ENCODE measurements around the gene ERI3. TPM values are rescaled to one million over a fixed set of nuclear protein-coding genes. Genes with fewer than 3 reads are reported as not detected.

The ERI3 gene
- total and polyA plus RNA-seq, 2 of the 4 experiments (the other 2 are of a cell fraction), result 56.6 to 70.9 TPM

DNA sequence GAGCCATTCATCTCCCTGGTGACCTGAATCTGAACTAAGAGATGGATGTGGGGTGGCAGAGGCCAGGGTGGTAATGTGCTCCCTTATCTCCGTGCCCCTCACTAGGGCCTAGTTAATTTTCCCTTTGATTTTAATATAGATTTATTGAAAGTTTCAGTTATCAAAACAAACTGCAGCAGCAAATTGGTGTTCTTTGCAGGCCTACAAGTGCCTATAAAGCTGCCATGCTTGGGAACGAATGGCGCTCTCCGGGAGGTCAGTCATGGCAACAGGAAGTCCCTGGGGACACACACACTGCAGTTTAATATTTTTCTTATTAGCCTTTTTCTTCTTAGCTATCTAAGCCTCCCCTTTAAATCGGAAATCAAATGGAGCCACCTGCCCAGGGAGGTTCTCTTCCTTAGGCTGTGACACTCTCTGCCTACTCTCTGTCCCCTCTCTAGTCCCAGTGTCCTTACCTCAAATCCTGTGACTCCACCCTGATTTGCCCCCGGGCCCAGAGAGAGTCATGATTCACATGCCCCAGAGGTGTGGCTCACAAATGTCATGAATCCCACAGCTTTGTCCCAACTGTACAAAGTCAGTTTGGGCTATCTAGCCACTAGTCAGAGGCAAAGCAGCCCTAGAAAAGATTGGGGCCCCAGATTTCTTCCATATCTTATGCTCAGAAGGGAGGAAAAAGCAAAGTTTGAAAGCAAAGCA, 4.3 kb upstream of the ERI3 start:
- H3K23ac ChIP-seq (ENCODE audit: low read depth, low read length), result no peak overlapping the region
- no peak overlapping the region for H4K8ac ChIP-seq (ENCODE audit: low read depth in 2 of 2, low read length in 2 of 2)
- H3K4me3 ChIP-seq (ENCODE audit: insufficient read depth, low read depth, low read length), result no peak overlapping the region
- no TSS peak for BruUV-seq (replicated peaks)
- dilution Hi-C loops (cut with HindIII; ENCODE audit: low sequenced_read_pairs, unreplicated experiment) (no loop called here), intact Hi-C loops (cut with micrococcal nuclease) (no loop called here), in situ Hi-C loops (cut with MboI; ENCODE audit: low sequenced_read_pairs) (no loop called here)
- no peak overlapping the region for H3K27ac ChIP-seq (ENCODE audit: insufficient read depth, low read length)
- H3K9me3 ChIP-seq (ENCODE audit: control insufficient read depth, insufficient read depth, low read length), result no peaks in the 10 kb centered on the region
- no peak overlapping the region for H3K9ac ChIP-seq (ENCODE audit: low read depth, low read length)
- H3K36me3 ChIP-seq (ENCODE audit: control insufficient read depth, insufficient read depth, low read length), result no peaks in the 10 kb centered on the region
- H3K56ac ChIP-seq (ENCODE audit: extremely low read depth, insufficient read depth, low read length), result no peak overlapping the region
- CTCF ChIA-PET, result no interaction called here
- H3K27me3 ChIP-seq (ENCODE audit: control insufficient read depth, insufficient read depth, low read length), result peaks cover 13% of the 10 kb centered on the region
- no peaks in the 10 kb centered on the region for H4K20me1 ChIP-seq (ENCODE audit: insufficient read depth, low read length)
- H2BK20ac ChIP-seq (ENCODE audit: low read depth, low read length), result no peak overlapping the region
- no peak overlapping the region for H4K5ac ChIP-seq (ENCODE audit: low read depth, low read length)
- H3K79me1 ChIP-seq (ENCODE audit: low read depth in 1 of 2, low read length in 2 of 2), result peaks cover 3 to 4% of the 10 kb centered on the region in 2 experiments; a peak in 3 of 4 replicates
- no peak overlapping the region for H2AFZ ChIP-seq (replicated peaks; ENCODE audit: low read length, poor library complexity)
- no peak overlapping the region for H3K18ac ChIP-seq (ENCODE audit: low read depth, low read length)
- ATAC-seq (ENCODE audit: low read depth), result no peak
- WGBS, 2 experiments (ENCODE audit: extremely low coverage in 2 of 2, insufficient read length in 1 of 2), result 17% methylated on average over 1 of the region's 6 CpGs; no CpG with 5 or more reads in 1 of the 2 experiments
- H3K4ac ChIP-seq (ENCODE audit: low read depth, low read length), result no peak overlapping the region
- no peak overlapping the region for H2AK5ac ChIP-seq (ENCODE audit: low read depth, low read length)
- no peak overlapping the region for H2BK120ac ChIP-seq (ENCODE audit: low read depth, low read length)
- H4K91ac ChIP-seq (ENCODE audit: insufficient read depth, low read depth, low read length), result no peak overlapping the region
- H3K14ac ChIP-seq (replicated peaks; ENCODE audit: low read depth, low read length), result no peak overlapping the region
- no peak overlapping the region for H2BK15ac ChIP-seq (ENCODE audit: low read depth, low read length)
- peaks cover under 1% of the 10 kb centered on the region for H3K4me1 ChIP-seq (ENCODE audit: control insufficient read depth, insufficient read depth, low read length)
- H3K4me2 ChIP-seq (ENCODE audit: low read depth, low read length), result no peak overlapping the region
- peaks cover 6% of the 10 kb centered on the region for H3K9me1 ChIP-seq (ENCODE audit: insufficient read depth, low read length)
- H2BK5ac ChIP-seq (ENCODE audit: low read depth, low read length, poor library complexity, severe bottlenecking), result no peak overlapping the region
- DNase-seq, result no peak
- H2AK9ac ChIP-seq (replicated peaks; ENCODE audit: low read depth, low read length, poor library complexity), result no peak overlapping the region
- POLR2A ChIA-PET (ENCODE audit: unreplicated experiment), result interaction anchor here (0.5 kb wide), 1 partner anchor 944 kb away, joined by 3 read pairs; no protein-coding TSS in a partner anchor
- no peak for TF ChIP-seq BHLHE40 (IDR thresholded peaks at IDR 0.05; ENCODE audit: low read depth, low read length)
- TF ChIP-seq MXI1 (IDR thresholded peaks at IDR 0.05; ENCODE audit: borderline replicate concordance, low read depth, low read length), result no peak
- no peak for TF ChIP-seq RCOR1 (IDR thresholded peaks at IDR 0.05; ENCODE audit: insufficient replicate concordance, low read length)
- TF ChIP-seq CHD1 (IDR thresholded peaks at IDR 0.05; ENCODE audit: low read depth, low read length), result no peak
- TF ChIP-seq, protein P1, sequence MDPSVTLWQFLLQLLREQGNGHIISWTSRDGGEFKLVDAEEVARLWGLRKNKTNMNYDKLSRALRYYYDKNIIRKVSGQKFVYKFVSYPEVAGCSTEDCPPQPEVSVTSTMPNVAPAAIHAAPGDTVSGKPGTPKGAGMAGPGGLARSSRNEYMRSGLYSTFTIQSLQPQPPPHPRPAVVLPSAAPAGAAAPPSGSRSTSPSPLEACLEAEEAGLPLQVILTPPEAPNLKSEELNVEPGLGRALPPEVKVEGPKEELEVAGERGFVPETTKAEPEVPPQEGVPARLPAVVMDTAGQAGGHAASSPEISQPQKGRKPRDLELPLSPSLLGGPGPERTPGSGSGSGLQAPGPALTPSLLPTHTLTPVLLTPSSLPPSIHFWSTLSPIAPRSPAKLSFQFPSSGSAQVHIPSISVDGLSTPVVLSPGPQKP (IDR thresholded peaks at IDR 0.05; ENCODE audit: borderline replicate concordance, low read depth, low read length), result no peak
- no peak for TF ChIP-seq RFX5 (IDR thresholded peaks at IDR 0.05; ENCODE audit: low read depth, low read length)
- no peak for TF ChIP-seq MAZ (IDR thresholded peaks at IDR 0.05; ENCODE audit: borderline replicate concordance, low read depth, low read length)
- no peak for TF ChIP-seq FOS (IDR thresholded peaks at IDR 0.05; ENCODE audit: low read depth, low read length)
- TF ChIP-seq, protein P2, sequence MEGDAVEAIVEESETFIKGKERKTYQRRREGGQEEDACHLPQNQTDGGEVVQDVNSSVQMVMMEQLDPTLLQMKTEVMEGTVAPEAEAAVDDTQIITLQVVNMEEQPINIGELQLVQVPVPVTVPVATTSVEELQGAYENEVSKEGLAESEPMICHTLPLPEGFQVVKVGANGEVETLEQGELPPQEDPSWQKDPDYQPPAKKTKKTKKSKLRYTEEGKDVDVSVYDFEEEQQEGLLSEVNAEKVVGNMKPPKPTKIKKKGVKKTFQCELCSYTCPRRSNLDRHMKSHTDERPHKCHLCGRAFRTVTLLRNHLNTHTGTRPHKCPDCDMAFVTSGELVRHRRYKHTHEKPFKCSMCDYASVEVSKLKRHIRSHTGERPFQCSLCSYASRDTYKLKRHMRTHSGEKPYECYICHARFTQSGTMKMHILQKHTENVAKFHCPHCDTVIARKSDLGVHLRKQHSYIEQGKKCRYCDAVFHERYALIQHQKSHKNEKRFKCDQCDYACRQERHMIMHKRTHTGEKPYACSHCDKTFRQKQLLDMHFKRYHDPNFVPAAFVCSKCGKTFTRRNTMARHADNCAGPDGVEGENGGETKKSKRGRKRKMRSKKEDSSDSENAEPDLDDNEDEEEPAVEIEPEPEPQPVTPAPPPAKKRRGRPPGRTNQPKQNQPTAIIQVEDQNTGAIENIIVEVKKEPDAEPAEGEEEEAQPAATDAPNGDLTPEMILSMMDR (conservative IDR thresholded peaks at IDR 0.05; ENCODE audit: low read depth, low read length), result no peak
- TF ChIP-seq SMC3 (IDR thresholded peaks at IDR 0.05; ENCODE audit: low read depth, low read length), result no peak
- no peak for TF ChIP-seq MAFK (IDR thresholded peaks at IDR 0.05; ENCODE audit: low read depth, low read length)
- TF ChIP-seq CEBPB (IDR thresholded peaks at IDR 0.05; ENCODE audit: low read depth, low read length), result no peak
- TF ChIP-seq RAD21 (IDR thresholded peaks at IDR 0.05; ENCODE audit: low read length), result no peak
- TF ChIP-seq NFE2L2 (IDR thresholded peaks at IDR 0.05; ENCODE audit: low read depth, low read length), result no peak
- TF ChIP-seq, protein P3, sequence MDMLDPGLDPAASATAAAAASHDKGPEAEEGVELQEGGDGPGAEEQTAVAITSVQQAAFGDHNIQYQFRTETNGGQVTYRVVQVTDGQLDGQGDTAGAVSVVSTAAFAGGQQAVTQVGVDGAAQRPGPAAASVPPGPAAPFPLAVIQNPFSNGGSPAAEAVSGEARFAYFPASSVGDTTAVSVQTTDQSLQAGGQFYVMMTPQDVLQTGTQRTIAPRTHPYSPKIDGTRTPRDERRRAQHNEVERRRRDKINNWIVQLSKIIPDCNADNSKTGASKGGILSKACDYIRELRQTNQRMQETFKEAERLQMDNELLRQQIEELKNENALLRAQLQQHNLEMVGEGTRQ (IDR thresholded peaks at IDR 0.05; ENCODE audit: low read depth, low read length), result no peak
- no peak for TF ChIP-seq POLR2A (IDR thresholded peaks at IDR 0.05; ENCODE audit: low read depth, low read length)

Measured in IMR-90 (cell line).